ENCODE measurements around the gene H6PD. TPM values are rescaled to one million over a fixed set of nuclear protein-coding genes. Genes with fewer than 3 reads are reported as not detected.

Gene H6PD
- polyA plus RNA-seq, 1 donor (not counting 4 experiments of a cell fraction or from before 2014, with no cell fraction given): 3.3 TPM

DNA sequence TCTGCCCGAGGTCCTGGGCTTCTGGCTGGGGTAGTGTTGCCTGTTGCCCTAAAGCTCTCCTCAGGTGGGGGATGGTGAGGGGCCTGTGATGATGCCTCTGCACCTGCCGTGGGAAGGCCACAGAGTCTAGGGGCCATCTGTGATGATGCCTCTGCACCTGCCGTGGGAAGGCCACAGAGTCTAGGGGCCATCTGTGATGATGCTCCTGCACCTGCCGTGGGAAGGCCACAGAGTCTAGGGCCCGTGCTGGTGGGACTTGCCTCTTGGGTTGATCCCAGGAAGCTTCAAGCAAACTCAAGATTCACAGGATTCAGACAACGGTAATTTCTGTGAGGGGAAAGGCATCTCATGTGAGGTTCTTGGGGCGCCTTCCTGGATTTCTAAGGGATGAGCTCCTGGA is 75.4 kb downstream of the H6PD start:
- Histone ChIP-seq H3K4me2 (ENCODE audit: control insufficient read depth, extremely low read depth, insufficient read depth, low read depth, low read length) (no peak overlapping the region), H3K27me3 (ENCODE audit: control insufficient read depth, extremely low read depth, insufficient read depth, low read length) (no peaks in the 10 kb centered on the region), H4K20me1 (ENCODE audit: control insufficient read depth, extremely low read depth, insufficient read depth, low read length) (peaks cover 8% of the 10 kb centered on the region), H3K9me1 (ENCODE audit: control insufficient read depth, extremely low read depth, insufficient read depth, low read length) (no peaks in the 10 kb centered on the region), H3K4me3 (ENCODE audit: control insufficient read depth in 2 of 3, extremely low read depth in 1 of 3, insufficient read depth in 2 of 3, low read depth in 1 of 3, low read length in 3 of 3) (no peak overlapping the region), H3K36me3 (ENCODE audit: control insufficient read depth in 2 of 2, extremely low read depth in 1 of 2, insufficient read depth in 2 of 2, low read length in 2 of 2) (peaks cover 6 to 18% of the 10 kb centered on the region in 2 experiments), H3K9ac (ENCODE audit: control insufficient read depth, extremely low read depth, insufficient read depth, low read length) (no peak overlapping the region), H3K79me2 (ENCODE audit: control insufficient read depth, insufficient read depth, low read length) (peaks cover 77% of the 10 kb centered on the region), H3K27ac (ENCODE audit: control insufficient read depth, insufficient read depth, low read length) (no peak overlapping the region), H2AFZ (ENCODE audit: control insufficient read depth, low read length) (no peak overlapping the region), H3K4me1 (ENCODE audit: control insufficient read depth, extremely low read depth, insufficient read depth, low read length) (no peaks in the 10 kb centered on the region), H3K9me3 (ENCODE audit: control insufficient read depth, low read depth, low read length) (no peaks in the 10 kb centered on the region)
- dilution Hi-C loops (cut with MboI; ENCODE audit: extremely low pct_ligation_motif_present, low sequenced_read_pairs): no loop called here
- FAIRE-seq (no peak), DNase-seq (ENCODE audit: low read depth, low spot score) (no peak)
- TF ChIP-seq EZH2 (IDR thresholded peaks at IDR 0.05; ENCODE audit: low read length) (no peak), CTCF (optimal IDR thresholded peaks at IDR 0.05 in 1 of 3, IDR thresholded peaks at IDR 0.05 in 1 of 3, conservative IDR thresholded peaks at IDR 0.05 in 1 of 3; ENCODE audit: extremely low read depth in 1 of 3, insufficient read depth in 2 of 3, low read length in 3 of 3) (no peak)

DNA sequence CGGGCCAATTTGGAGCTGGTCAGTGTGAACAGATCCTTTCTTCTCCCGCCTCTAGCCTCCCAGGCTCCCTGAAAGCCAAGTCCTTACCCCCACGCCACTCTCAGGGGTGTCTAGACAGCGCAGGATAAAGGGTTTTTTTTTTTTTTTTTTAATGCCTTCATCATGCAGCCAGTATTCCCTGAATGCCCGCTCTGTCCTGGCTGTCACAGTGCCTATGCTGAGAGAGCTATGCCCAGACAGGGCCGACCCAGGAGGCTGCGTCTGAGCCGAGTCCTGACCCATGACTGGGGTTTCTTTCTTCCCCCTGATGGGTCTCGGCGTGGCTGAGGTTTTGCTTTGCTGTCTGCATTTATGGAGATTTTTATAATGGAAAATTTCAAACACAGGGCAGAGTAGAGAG is 76.5 kb downstream of the H6PD start:
- peaks cover 9% of the 10 kb centered on the region for H3K4me1 ChIP-seq (ENCODE audit: control insufficient read depth, extremely low read depth, insufficient read depth, low read length)
- peaks cover 75% of the 10 kb centered on the region for H3K79me2 ChIP-seq (ENCODE audit: control insufficient read depth, insufficient read depth, low read length)
- no peak overlapping the region for H2AFZ ChIP-seq (ENCODE audit: control insufficient read depth, low read length)
- no peaks in the 10 kb centered on the region for H3K9me1 ChIP-seq (ENCODE audit: control insufficient read depth, extremely low read depth, insufficient read depth, low read length)
- TF ChIP-seq CTCF (optimal IDR thresholded peaks at IDR 0.05 in 1 of 3, IDR thresholded peaks at IDR 0.05 in 1 of 3, conservative IDR thresholded peaks at IDR 0.05 in 1 of 3; ENCODE audit: extremely low read depth in 1 of 3, insufficient read depth in 2 of 3, low read length in 3 of 3) (no peak), EZH2 (IDR thresholded peaks at IDR 0.05; ENCODE audit: low read length) (no peak)
- dilution Hi-C loops (cut with MboI; ENCODE audit: extremely low pct_ligation_motif_present, low sequenced_read_pairs): no loop called here
- no peak overlapping the region for H3K9ac ChIP-seq (ENCODE audit: control insufficient read depth, extremely low read depth, insufficient read depth, low read length)
- no peaks in the 10 kb centered on the region for H3K9me3 ChIP-seq (ENCODE audit: control insufficient read depth, low read depth, low read length)
- peaks cover 3 to 15% of the 10 kb centered on the region in 2 experiments for H3K36me3 ChIP-seq (ENCODE audit: control insufficient read depth in 2 of 2, extremely low read depth in 1 of 2, insufficient read depth in 2 of 2, low read length in 2 of 2)
- H3K27me3 ChIP-seq (ENCODE audit: control insufficient read depth, extremely low read depth, insufficient read depth, low read length): no peaks in the 10 kb centered on the region
- no peak for FAIRE-seq
- no peak overlapping the region for H3K27ac ChIP-seq (ENCODE audit: control insufficient read depth, insufficient read depth, low read length)
- DNase-seq (ENCODE audit: low read depth, low spot score): no peak
- H4K20me1 ChIP-seq (ENCODE audit: control insufficient read depth, extremely low read depth, insufficient read depth, low read length): peaks cover 11% of the 10 kb centered on the region
- H3K4me3 ChIP-seq (ENCODE audit: control insufficient read depth in 2 of 3, extremely low read depth in 1 of 3, insufficient read depth in 2 of 3, low read depth in 1 of 3, low read length in 3 of 3): no peak overlapping the region
- H3K4me2 ChIP-seq (ENCODE audit: control insufficient read depth, extremely low read depth, insufficient read depth, low read depth, low read length): no peak overlapping the region

All from keratinocyte (primary cell).